HAP-1 (cell line): ENCODE data around the gene ZFP62.
"Not testable (repeated sequence)": the region's sequence is repeated elsewhere in the genome, so short reads cannot be mapped to it uniquely, and the experiment has no call there.

Experiments used
- DNase-seq, 2 experiments: peaks; one replicate each; pipeline ENCODE4 v3.0.0-alpha.2; 2016 to 2020; ENCODE audit warnings: low spot score in 2 of 2
- H3K27me3 ChIP-seq: fragments of 250-450 bp; sonication (Bioruptor Pico); 2 replicates; pipeline ENCODE4 v1.5.1; 2020; ENCODE audit warnings: low read depth, mild to moderate bottlenecking, moderate library complexity
- H3K36me3 ChIP-seq: fragments of 250-450 bp; sonication (Bioruptor Pico); replicated peaks from 2 replicates; pipeline ENCODE4 v1.5.1; 2020; ENCODE audit warnings: mild to moderate bottlenecking
- H3K4me1 ChIP-seq: fragments of 250-450 bp; sonication (Bioruptor Pico); 2 replicates; pipeline ENCODE4 v1.5.1; 2020; ENCODE audit warnings: mild to moderate bottlenecking
- H3K4me3 ChIP-seq: fragments of 250-450 bp; sonication (Bioruptor Pico); 2 replicates; pipeline ENCODE4 v1.5.1; 2020; ENCODE audit warnings: mild to moderate bottlenecking, moderate library complexity
- H3K9me3 ChIP-seq: fragments of 250-450 bp; sonication (Bioruptor Pico); 2 replicates; pipeline ENCODE4 v1.5.1; 2020; ENCODE audit warnings: mild to moderate bottlenecking, moderate library complexity
- in situ Hi-C: fragments of 300-500 bp; cut with MboI; formaldehyde crosslinking; loops from 3 replicates; pipeline ENCODE4 v1.14.3; 2020; ENCODE audit warnings: low sequenced_read_pairs, inconsistent platforms, mixed read lengths

Gene ZFP62

GRCh38 chr5:180860887-180861822 is at the start of gene ZFP62:
ZFP62 (minus strand) TSS chr5:180861276; CDS start chr5:180861219, 57 bp downstream.
- Histone ChIP-seq H3K4me3 (peak within 1 kb of the TSS; percentile 90), H3K27me3 (no peaks in the 10 kb centered on the region), H3K9me3 (no peaks in the 10 kb centered on the region), H3K36me3 (peaks cover 8% of the 10 kb centered on the region), H3K4me1 (peaks cover 11% of the 10 kb centered on the region)
- in situ Hi-C loops, result no loop called here
- DNase-seq, result peak; percentile 82 to 91

- Histone ChIP-seq H3K4me1 (no peaks in the 10 kb centered on the region), H3K9me3 (no peaks in the 10 kb centered on the region), H3K27me3 (no peaks in the 10 kb centered on the region), H3K36me3 (no peaks in the 10 kb centered on the region), H3K4me3 (no peak overlapping the region)
- DNase-seq, result no peak
- in situ Hi-C loops, result no loop called here
Measured at GRCh38 chr5:180910735-180911134, 49.7 kb upstream of the ZFP62 start.

GRCh38 chr5:180910182-180910581 is 49.1 kb upstream of the ZFP62 start:
- no peaks in the 10 kb centered on the region for H3K4me1 ChIP-seq
- no peak for DNase-seq
- H3K27me3 ChIP-seq, result no peaks in the 10 kb centered on the region
- H3K9me3 ChIP-seq, result no peaks in the 10 kb centered on the region
- H3K36me3 ChIP-seq, result no peaks in the 10 kb centered on the region
- no peak overlapping the region for H3K4me3 ChIP-seq
- in situ Hi-C loops, result no loop called here

- no peak overlapping the region for H3K4me3 ChIP-seq
- H3K4me1 ChIP-seq, result no peaks in the 10 kb centered on the region
- in situ Hi-C loops, result no loop called here
- no peak for DNase-seq
- H3K27me3 ChIP-seq, result no peaks in the 10 kb centered on the region
- H3K36me3 ChIP-seq, result no peaks in the 10 kb centered on the region
- no peaks in the 10 kb centered on the region for H3K9me3 ChIP-seq
Measured at GRCh38 chr5:180909782-180910181, 48.7 kb upstream of the ZFP62 start.

- Histone ChIP-seq H3K27me3 (no peaks in the 10 kb centered on the region), H3K9me3 (no peaks in the 10 kb centered on the region), H3K36me3 (no peaks in the 10 kb centered on the region), H3K4me3 (no peak overlapping the region), H3K4me1 (no peaks in the 10 kb centered on the region)
- in situ Hi-C loops, result no loop called here
- DNase-seq, result no peak
Measured at GRCh38 chr5:180908998-180909731, 48.1 kb upstream of the ZFP62 start.

- no peak for DNase-seq
- Histone ChIP-seq H3K4me1 (no peaks in the 10 kb centered on the region), H3K27me3 (no peaks in the 10 kb centered on the region), H3K36me3 (no peaks in the 10 kb centered on the region), H3K4me3 (no peak overlapping the region), H3K9me3 (no peaks in the 10 kb centered on the region)
- in situ Hi-C loops, result no loop called here
Measured at GRCh38 chr5:180908400-180908799, 47.3 kb upstream of the ZFP62 start.

GRCh38 chr5:180901319-180902009 is 40.4 kb upstream of the ZFP62 start:
- Histone ChIP-seq H3K27me3 (no peaks in the 10 kb centered on the region), H3K9me3 (no peaks in the 10 kb centered on the region), H3K4me3 (no peak overlapping the region), H3K36me3 (no peaks in the 10 kb centered on the region), H3K4me1 (no peaks in the 10 kb centered on the region)
- DNase-seq, result no peak
- in situ Hi-C loops, result no loop called here

- H3K9me3 ChIP-seq, result no peaks in the 10 kb centered on the region
- no peaks in the 10 kb centered on the region for H3K36me3 ChIP-seq
- no peak overlapping the region for H3K4me3 ChIP-seq
- H3K4me1 ChIP-seq, result no peaks in the 10 kb centered on the region
- no peaks in the 10 kb centered on the region for H3K27me3 ChIP-seq
- DNase-seq, result no peak
- in situ Hi-C loops, result no loop called here
Measured at GRCh38 chr5:180900178-180900577, 39.1 kb upstream of the ZFP62 start.

GRCh38 chr5:180898621-180899246 is 37.7 kb upstream of the ZFP62 start, which contains the start of gene BTNL8:
BTNL8 (plus strand) TSS chr5:180899159; CDS start chr5:180899311, 152 bp downstream.
- H3K9me3 ChIP-seq, result no peaks in the 10 kb centered on the region
- no peak for DNase-seq
- in situ Hi-C loops, result no loop called here
- no peaks in the 10 kb centered on the region for H3K27me3 ChIP-seq
- no peak within 1 kb of the TSS for H3K4me3 ChIP-seq
- no peaks in the 10 kb centered on the region for H3K36me3 ChIP-seq
- H3K4me1 ChIP-seq, result no peaks in the 10 kb centered on the region

GRCh38 chr5:180895330-180895729 is 34.3 kb upstream of the ZFP62 start:
- H3K4me1 ChIP-seq, in situ Hi-C loops, H3K27me3 ChIP-seq: not testable (repeated sequence)

GRCh38 chr5:180889381-180889780 is 28.3 kb upstream of the ZFP62 start:
- no peaks in the 10 kb centered on the region for H3K4me1 ChIP-seq
- H3K36me3 ChIP-seq, result no peaks in the 10 kb centered on the region
- in situ Hi-C loops, result no loop called here
- H3K4me3 ChIP-seq, result no peak overlapping the region
- no peaks in the 10 kb centered on the region for H3K27me3 ChIP-seq
- no peak for DNase-seq
- no peaks in the 10 kb centered on the region for H3K9me3 ChIP-seq

More at GRCh38 chr5:180895330-180895729, 34.3 kb upstream of the ZFP62 start:
- DNase-seq, H3K9me3 ChIP-seq, H3K36me3 ChIP-seq, H3K4me3 ChIP-seq: not testable (repeated sequence)

- in situ Hi-C loops, H3K27me3 ChIP-seq, H3K36me3 ChIP-seq, H3K9me3 ChIP-seq, H3K4me3 ChIP-seq, H3K4me1 ChIP-seq, DNase-seq: not testable (repeated sequence)
Measured at GRCh38 chr5:180885845-180886529, 24.9 kb upstream of the ZFP62 start.
